A673 (cell line): ENCODE results near the gene DGCR8.

ENCODE experiments used
- CTCF ChIP-seq: fragments of 300-800, 200-600 bp; sonication (generic); conservative IDR thresholded peaks from 2 replicates; pipeline ENCODE4 v1.5.1; 2017; ENCODE audit warnings: low read depth, mild to moderate bottlenecking, antibody characterized with exemption, low read length, moderate library complexity, mixed read lengths
- EZH2 ChIP-seq: fragments of 200-600 bp; sonication (generic); IDR thresholded peaks from 2 replicates; pipeline ENCODE4 v1.6.1; 2017; ENCODE audit warnings: borderline replicate concordance, low read depth, mild to moderate bottlenecking, mixed read lengths, antibody characterized with exemption, low read length; ENCODE audit not compliant: poor library complexity, severe bottlenecking

- TF ChIP-seq CTCF (no peak), EZH2 (no peak)
These were observed 60.0 kb downstream of the DGCR8 start for GRCh38 chr22:20140107-20140445.
